Measurements from ENCODE around the gene SLC44A1. TPM values are rescaled to one million over a fixed set of nuclear protein-coding genes. Genes with fewer than 3 reads are reported as not detected.
A peak's percentile ranks its signal among the peaks of the same experiment; 100 is the strongest.

Gene SLC44A1
- total RNA-seq, 4 donors from 2014 or later = 25.7 to 37.8 (median 28.3) TPM

GRCh38 chr9:105373723-105374122 is 129.3 kb downstream of the SLC44A1 start:
- no peak for TF ChIP-seq CTCF (IDR thresholded peaks at IDR 0.05)
- TF ChIP-seq EP300 (IDR thresholded peaks at IDR 0.05) = no peak
- TF ChIP-seq POLR2AphosphoS5 (IDR thresholded peaks at IDR 0.05) = no peak
- TF ChIP-seq POLR2A (IDR thresholded peaks at IDR 0.05; ENCODE audit: low read depth) = no peak
- H3K27me3 ChIP-seq = no peaks in the 10 kb centered on the region
- peaks cover 9 to 39% (median 21%) of the 10 kb centered on the region in 4 donors for H3K36me3 ChIP-seq
- DNase-seq (ENCODE audit: extremely low spot score) = no peak
- H3K27ac ChIP-seq (replicated peaks in 1 of 4) = no peak overlapping the region
- no peak overlapping the region for H3K4me3 ChIP-seq
- WGBS = 100% methylated on average over 1 of the region's 1 CpG
- H3K4me1 ChIP-seq = no peaks in the 10 kb centered on the region
- H3K9me3 ChIP-seq = no peaks in the 10 kb centered on the region
- intact Hi-C loops (cut with DNase I) = no loop called here

- DNase-seq (ENCODE audit: extremely low spot score) = no peak
- H3K9me3 ChIP-seq = no peaks in the 10 kb centered on the region
- H3K27me3 ChIP-seq = no peaks in the 10 kb centered on the region
- TF ChIP-seq POLR2A (IDR thresholded peaks at IDR 0.05; ENCODE audit: low read depth) (no peak), POLR2AphosphoS5 (IDR thresholded peaks at IDR 0.05) (no peak), EP300 (IDR thresholded peaks at IDR 0.05) (no peak), CTCF (IDR thresholded peaks at IDR 0.05) (no peak)
- H3K27ac ChIP-seq (replicated peaks in 1 of 4) = no peak overlapping the region
- no peak overlapping the region for H3K4me3 ChIP-seq
- intact Hi-C loops (cut with DNase I) = no loop called here
- WGBS = 97% methylated on average over 4 of the region's 4 CpGs
- no peaks in the 10 kb centered on the region for H3K4me1 ChIP-seq
- H3K36me3 ChIP-seq = peaks cover 9 to 43% (median 15%) of the 10 kb centered on the region in 4 donors
These were observed 130.9 kb downstream of the SLC44A1 start for GRCh38 chr9:105375323-105375722.

- H3K36me3 ChIP-seq = peaks cover 9 to 40% (median 15%) of the 10 kb centered on the region in 4 donors
- no peaks in the 10 kb centered on the region for H3K9me3 ChIP-seq
- DNase-seq (ENCODE audit: extremely low spot score) = no peak
- no peaks in the 10 kb centered on the region for H3K4me1 ChIP-seq
- H3K27me3 ChIP-seq = no peaks in the 10 kb centered on the region
- WGBS = 81% methylated on average over 1 of the region's 1 CpG
- intact Hi-C loops (cut with DNase I) = no loop called here
- no peak overlapping the region for H3K27ac ChIP-seq (replicated peaks in 1 of 4)
- no peak for TF ChIP-seq CTCF (IDR thresholded peaks at IDR 0.05)
- TF ChIP-seq EP300 (IDR thresholded peaks at IDR 0.05) = no peak
- no peak for TF ChIP-seq POLR2AphosphoS5 (IDR thresholded peaks at IDR 0.05)
- H3K4me3 ChIP-seq = no peak overlapping the region
These were observed 132.4 kb downstream of the SLC44A1 start for GRCh38 chr9:105376893-105377292.

- DNase-seq (ENCODE audit: extremely low spot score) = no peak
- intact Hi-C loops (cut with DNase I) = no loop called here
- H3K36me3 ChIP-seq = peaks cover 0 to 19% (median 6%) of the 10 kb centered on the region in 4 donors
- no peaks in the 10 kb centered on the region for H3K27me3 ChIP-seq
- H3K27ac ChIP-seq (replicated peaks in 1 of 4) = peak overlapping the region in 1 of 4 donors; percentile 18
- no peak for TF ChIP-seq CTCF (IDR thresholded peaks at IDR 0.05)
- H3K4me1 ChIP-seq = peaks cover 0 to 5% (median 0%) of the 10 kb centered on the region in 4 donors
- H3K4me3 ChIP-seq = peak overlapping the region; percentile 9 to 45 (median 32)
- H3K9me3 ChIP-seq = no peaks in the 10 kb centered on the region
- WGBS = 69% methylated on average over 9 of the region's 9 CpGs
These were observed 141.0 kb downstream of the SLC44A1 start for GRCh38 chr9:105385381-105385985.

GRCh38 chr9:105389796-105390195 is 145.3 kb downstream of the SLC44A1 start:
- Histone ChIP-seq H3K9me3 (no peaks in the 10 kb centered on the region), H3K4me1 (peaks cover 0 to 5% (median 0%) of the 10 kb centered on the region in 4 donors), H3K4me3 (no peak overlapping the region), H3K36me3 (peaks cover 0 to 4% (median 1%) of the 10 kb centered on the region in 4 donors), H3K27ac (replicated peaks in 1 of 4) (no peak overlapping the region), H3K27me3 (no peaks in the 10 kb centered on the region)
- TF ChIP-seq EP300 (IDR thresholded peaks at IDR 0.05) = no peak
- TF ChIP-seq POLR2AphosphoS5 (IDR thresholded peaks at IDR 0.05) = no peak
- TF ChIP-seq POLR2A (IDR thresholded peaks at IDR 0.05; ENCODE audit: low read depth) = no peak
- TF ChIP-seq CTCF (IDR thresholded peaks at IDR 0.05) = no peak
- WGBS = 89% methylated on average over 6 of the region's 6 CpGs
- DNase-seq (ENCODE audit: extremely low spot score) = no peak
- intact Hi-C loops (cut with DNase I) = no loop called here

All from esophagus muscularis mucosa (tissue), 4 donors.